Spleen (tissue), 11 donors: ENCODE results near the gene RHOF. TPM values are rescaled to one million over a fixed set of nuclear protein-coding genes. Genes with fewer than 3 reads are reported as not detected.
"Not testable (repeated sequence)": the region's sequence is repeated elsewhere in the genome, so short reads cannot be mapped to it uniquely, and the experiment has no call there.

Experiments used
- DNase-seq: peaks from one replicate; pipeline ENCODE4 v3.0.0-alpha.2; 2020
- H3K27ac ChIP-seq, 8 donors: fragments of 200-600 bp; sonication (generic) in 7 of 8; 1 replicate in 4 of 8; 2 replicates in 4 of 8; pipeline versions ENCODE4 v1.5.0 to v1.8.0; 2016 to 2021; ENCODE audit warnings: inconsistent platforms in 4 of 8, mild to moderate bottlenecking in 4 of 8, moderate library complexity in 1 of 8
- H3K27me3 ChIP-seq, 7 donors: fragments of 200-600 bp; sonication (generic) in 6 of 7; replicated peaks in 1 of 7; 1 replicate in 4 of 7; 2 replicates in 3 of 7; pipeline versions ENCODE4 v1.5.0 to v1.8.0; 2016 to 2021; ENCODE audit warnings: inconsistent platforms in 3 of 7, mild to moderate bottlenecking in 1 of 7
- H3K36me3 ChIP-seq, 6 donors: fragments of 200-600 bp; sonication (generic) in 5 of 6; 1 replicate in 4 of 6; 2 replicates in 2 of 6; pipeline versions ENCODE4 v1.5.0 to v1.8.0; 2016 to 2021; ENCODE audit warnings: inconsistent platforms in 2 of 6
- H3K4me1 ChIP-seq, 6 donors: fragments of 200-600 bp; sonication (generic) in 5 of 6; 1 replicate in 3 of 6; 2 replicates in 3 of 6; pipeline versions ENCODE4 v1.5.0 to v1.8.0; 2016 to 2021; ENCODE audit warnings: inconsistent platforms in 3 of 6
- H3K4me3 ChIP-seq, 8 donors: fragments of 200-600 bp; sonication (generic) in 7 of 8; 1 replicate in 4 of 8; 2 replicates in 4 of 8; pipeline versions ENCODE4 v1.5.0 to v1.8.0; 2016 to 2021; ENCODE audit warnings: inconsistent platforms in 4 of 8, mild to moderate bottlenecking in 4 of 8, moderate library complexity in 2 of 8
- H3K9me3 ChIP-seq, 8 donors: fragments of 200-600 bp; sonication (generic) in 7 of 8; 1 replicate in 4 of 8; 2 replicates in 4 of 8; pipeline versions ENCODE4 v1.5.0 to v1.8.0; 2016 to 2021; ENCODE audit warnings: inconsistent platforms in 4 of 8
- POLR2A ChIP-seq, 3 donors: fragments of 450-650 bp; IDR thresholded peaks; one replicate each; pipeline ENCODE4 v1.5.1; 2017; ENCODE audit warnings: antibody characterized with exemption in 3 of 3, mild to moderate bottlenecking in 1 of 3
- POLR2AphosphoS5 ChIP-seq, 3 donors: sonication (generic); formaldehyde crosslinking; IDR thresholded peaks; one replicate each; pipeline ENCODE4 v1.5.1; 2017; ENCODE audit warnings: antibody characterized with exemption in 3 of 3
- WGBS, 5 donors: extraction: QIAGEN DNeasy Blood & Tissue Kit in 3 of 5; methylation state at CpG; one replicate each; pipeline versions ENCODE4 v1.1.5 to v1.1.7; 2013 to 2018; 5-methylcytosine and 5-hydroxymethylcytosine counted together
- intact Hi-C: fragments of 100-400 bp; cut with DNase I; formaldehyde crosslinking; loops from one replicate; pipeline ENCODE4 v1.15.0; 2023; ENCODE audit warnings: low total_unique reads
- polyA plus RNA-seq, 3 donors: library from polyadenylated mRNA; stranded (reverse); fragments of 200-250 nt; gene quantifications; one replicate each; pipeline ENCODE4 v1.2.1, GENCODE V29; 2013
- total RNA-seq, 7 donors: library from RNA; depleted of rRNA in 3 of 7; stranded (reverse); fragments of >200 nt in 3 of 7; fragmentation: NEBNext Ultra II Directional in 4 of 7; extraction: Animal tissue kit (Norgen Biotek cat#: 25700) in 4 of 7; gene quantifications; one replicate each; pipeline versions ENCODE4 v1.1.0 to v1.2.1, GENCODE V29; 2016 to 2021
- TF ChIP-seq, protein P1 (sequence below), 11 experiments: fragments of 200-600 bp in 7 of 11; fragments of 450-650 bp in 4 of 11; sonication (generic) in 4 of 11; IDR thresholded peaks in 8 of 11; conservative IDR thresholded peaks in 3 of 11; 1 replicate in 7 of 11; 2 replicates in 4 of 11; pipeline versions ENCODE4 v1.4.0 to v1.8.0; 2016 to 2021; ENCODE audit warnings: antibody characterized with exemption in 11 of 11, inconsistent platforms in 4 of 11, mild to moderate bottlenecking in 1 of 11
- donor health status: healthy with polysubstance abuse.
- donor health status: DM: no; HTN: no; CAD: no; lungs with moderate emphysema.
- donor health status: DM: no; HTN: no; CAD: no.
- donor health status: Bipolar disorder and iron deficiency.
- donor health status: healthy.
- donor health status: DM: no; HTN: no; CAD: no.
- donor health status: DM: yes; HTN: yes; CAD: no.

Gene RHOF
- total and polyA plus RNA-seq, 10 donors = 18.4 to 71.7 (median 52.6) TPM

DNA sequence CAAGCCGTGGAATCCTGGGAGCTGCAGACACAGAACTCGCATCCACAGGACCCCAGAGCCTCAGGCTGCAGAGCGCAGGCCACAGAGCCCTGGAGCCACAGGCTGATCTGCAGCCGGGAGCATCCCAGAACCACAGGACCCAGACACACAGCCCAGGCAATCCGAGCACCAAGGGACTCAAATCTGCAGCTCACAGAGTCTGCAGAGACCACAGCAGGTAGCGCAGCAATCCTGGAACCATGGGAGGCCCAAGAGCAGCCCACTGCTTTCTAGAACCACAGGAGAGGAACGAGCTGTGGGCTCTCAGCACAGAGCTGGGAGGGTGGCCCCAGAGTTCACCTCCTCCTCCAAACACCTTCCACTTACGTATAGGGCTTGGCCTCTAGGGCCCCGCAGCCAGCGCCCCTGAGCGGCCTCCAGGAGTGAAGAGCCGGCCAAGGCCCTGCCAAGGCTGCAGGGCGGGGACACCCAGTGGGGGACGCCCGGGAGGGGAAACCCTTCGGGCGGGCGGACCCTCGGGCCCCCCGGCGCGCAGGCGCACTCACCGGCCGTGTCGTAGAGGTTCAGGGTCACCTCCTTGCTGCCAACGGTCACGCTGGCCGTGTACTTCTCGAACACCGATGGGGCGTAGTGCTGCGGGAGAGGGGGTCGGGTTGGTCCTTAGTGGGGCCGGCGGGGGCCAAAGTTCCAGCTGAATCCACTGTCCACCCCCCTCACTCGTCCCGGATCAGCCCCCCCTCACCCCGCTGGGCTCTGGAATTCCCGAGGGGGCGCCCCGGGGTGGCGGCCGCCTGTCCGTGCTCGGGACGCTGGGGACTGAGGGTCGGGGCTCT is 665 bp downstream of the RHOF start:
- H3K9me3 ChIP-seq = no peaks in the 10 kb centered on the region
- H3K27ac ChIP-seq = peak overlapping the region; percentile 93 to 100 (median 100)
- TF ChIP-seq POLR2A (IDR thresholded peaks at IDR 0.05) = no peak
- peak; percentile 24 to 75 (median 60) for TF ChIP-seq POLR2AphosphoS5 (IDR thresholded peaks at IDR 0.05)
- TF ChIP-seq, protein P1, sequence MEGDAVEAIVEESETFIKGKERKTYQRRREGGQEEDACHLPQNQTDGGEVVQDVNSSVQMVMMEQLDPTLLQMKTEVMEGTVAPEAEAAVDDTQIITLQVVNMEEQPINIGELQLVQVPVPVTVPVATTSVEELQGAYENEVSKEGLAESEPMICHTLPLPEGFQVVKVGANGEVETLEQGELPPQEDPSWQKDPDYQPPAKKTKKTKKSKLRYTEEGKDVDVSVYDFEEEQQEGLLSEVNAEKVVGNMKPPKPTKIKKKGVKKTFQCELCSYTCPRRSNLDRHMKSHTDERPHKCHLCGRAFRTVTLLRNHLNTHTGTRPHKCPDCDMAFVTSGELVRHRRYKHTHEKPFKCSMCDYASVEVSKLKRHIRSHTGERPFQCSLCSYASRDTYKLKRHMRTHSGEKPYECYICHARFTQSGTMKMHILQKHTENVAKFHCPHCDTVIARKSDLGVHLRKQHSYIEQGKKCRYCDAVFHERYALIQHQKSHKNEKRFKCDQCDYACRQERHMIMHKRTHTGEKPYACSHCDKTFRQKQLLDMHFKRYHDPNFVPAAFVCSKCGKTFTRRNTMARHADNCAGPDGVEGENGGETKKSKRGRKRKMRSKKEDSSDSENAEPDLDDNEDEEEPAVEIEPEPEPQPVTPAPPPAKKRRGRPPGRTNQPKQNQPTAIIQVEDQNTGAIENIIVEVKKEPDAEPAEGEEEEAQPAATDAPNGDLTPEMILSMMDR (IDR thresholded peaks at IDR 0.05 in 8 of 11, conservative IDR thresholded peaks at IDR 0.05 in 3 of 11) = peak in 1 of 11 experiments; percentile 34
- peaks cover 74 to 100% (median 99%) of the 10 kb centered on the region in 6 donors for H3K4me1 ChIP-seq
- WGBS, 5 donors = 5 to 21% (median 10%) methylated on average over 26 to 48 of the region's 48 CpGs
- H3K4me3 ChIP-seq = peak overlapping the region; percentile 51 to 80 (median 67)
- no peaks in the 10 kb centered on the region for H3K27me3 ChIP-seq
- peak; percentile 93 for DNase-seq
- peaks cover 0 to 36% (median 15%) of the 10 kb centered on the region in 6 donors for H3K36me3 ChIP-seq
- intact Hi-C loops = loop anchor here (5.0 kb wide), 1 partner anchor 96 kb away; no protein-coding TSS in a partner anchor

DNA sequence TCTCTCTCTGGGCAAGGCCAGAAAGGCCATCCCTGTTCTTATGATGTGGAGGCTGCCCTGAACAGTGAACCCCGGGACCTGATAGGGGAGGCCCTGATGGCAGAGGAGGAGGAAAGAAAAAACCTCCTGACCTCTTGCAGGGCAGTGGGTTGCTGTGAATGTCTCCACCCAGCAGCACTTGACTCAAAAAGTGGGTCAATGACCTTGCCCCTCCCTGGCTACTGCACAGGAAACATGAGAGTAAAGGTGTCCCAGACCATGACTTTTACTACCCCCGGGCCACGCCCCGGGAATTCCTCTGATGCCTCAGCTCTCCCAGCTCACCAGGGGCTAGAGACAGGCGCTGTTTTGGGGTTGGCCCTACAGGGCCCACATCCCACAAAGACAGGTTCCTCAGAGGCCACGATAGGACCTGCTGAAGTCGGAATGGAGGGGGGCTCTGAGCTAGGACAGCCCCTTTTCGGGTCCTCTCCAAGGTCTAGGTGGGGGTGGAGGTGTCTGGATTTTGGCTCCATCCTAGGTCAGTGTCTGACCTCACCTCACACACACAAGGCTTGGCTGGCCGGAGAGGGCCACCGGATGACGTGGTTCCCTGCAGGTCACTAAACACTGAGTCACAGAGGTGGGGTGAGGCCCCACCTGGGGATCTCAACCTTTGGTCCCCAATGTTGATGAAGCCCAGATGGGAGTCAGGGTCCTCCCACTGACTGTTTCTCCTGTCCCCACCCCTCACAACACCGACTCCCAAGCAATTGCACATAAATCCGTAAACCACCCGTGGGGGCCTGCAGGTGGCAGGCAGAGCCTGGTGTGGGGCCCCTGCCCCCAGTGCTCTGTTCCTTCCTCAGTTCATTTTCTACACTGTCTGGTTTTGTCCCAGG is 1.6 kb downstream of the RHOF start:
- H3K27ac ChIP-seq = peak overlapping the region; percentile 93 to 100 (median 100)
- H3K4me1 ChIP-seq = peaks cover 73 to 100% (median 99%) of the 10 kb centered on the region in 6 donors
- no peaks in the 10 kb centered on the region for H3K27me3 ChIP-seq
- H3K9me3 ChIP-seq = no peaks in the 10 kb centered on the region
- peak overlapping the region; percentile 51 to 80 (median 67) for H3K4me3 ChIP-seq
- peaks cover 0 to 27% (median 11%) of the 10 kb centered on the region in 6 donors for H3K36me3 ChIP-seq
- peak; percentile 80 for DNase-seq
- WGBS, 5 donors = 30 to 46% (median 39%) methylated on average over 13 to 14 of the region's 14 CpGs
- intact Hi-C loops = loop anchor here (5.0 kb wide), 1 partner anchor 95 kb away; no protein-coding TSS in a partner anchor
- TF ChIP-seq POLR2AphosphoS5 (IDR thresholded peaks at IDR 0.05) (peak in 1 of 3 donors; percentile 6), POLR2A (IDR thresholded peaks at IDR 0.05) (no peak)

DNA sequence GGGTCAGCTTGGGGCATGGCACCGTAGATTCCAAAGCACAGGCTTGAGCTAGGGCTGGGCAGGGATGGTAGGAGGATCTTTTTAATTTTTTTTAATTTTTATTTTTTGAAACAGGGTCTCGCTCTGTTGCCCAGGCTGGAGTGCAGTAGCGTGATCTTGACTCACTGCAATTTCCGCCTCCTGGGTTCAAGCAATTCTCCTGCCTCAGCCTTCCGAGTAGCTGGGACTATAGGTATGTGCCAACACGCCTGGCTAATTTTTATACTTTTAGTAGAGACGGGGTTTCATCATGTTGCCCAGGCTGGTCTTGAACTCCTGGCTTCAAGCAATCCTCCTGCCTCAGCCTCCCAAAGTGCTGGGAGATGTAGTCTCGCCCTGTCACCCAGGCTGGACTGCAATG is 2.7 kb downstream of the RHOF start:
- peaks cover 0 to 24% (median 5%) of the 10 kb centered on the region in 6 donors for H3K36me3 ChIP-seq
- WGBS, 5 donors = 76 to 83% (median 80%) methylated on average over 8 of the region's 8 CpGs
- H3K27me3 ChIP-seq, H3K9me3 ChIP-seq, DNase-seq: not testable (repeated sequence)
- intact Hi-C loops = loop anchor here (5.0 kb wide), 1 partner anchor 93 kb away; no protein-coding TSS in a partner anchor
- H3K4me3 ChIP-seq = peak overlapping the region in 1 of 8 donors; percentile 80
- peaks cover 69 to 100% (median 99%) of the 10 kb centered on the region in 6 donors for H3K4me1 ChIP-seq
- peak overlapping the region; percentile 93 to 100 (median 100) for H3K27ac ChIP-seq

DNA sequence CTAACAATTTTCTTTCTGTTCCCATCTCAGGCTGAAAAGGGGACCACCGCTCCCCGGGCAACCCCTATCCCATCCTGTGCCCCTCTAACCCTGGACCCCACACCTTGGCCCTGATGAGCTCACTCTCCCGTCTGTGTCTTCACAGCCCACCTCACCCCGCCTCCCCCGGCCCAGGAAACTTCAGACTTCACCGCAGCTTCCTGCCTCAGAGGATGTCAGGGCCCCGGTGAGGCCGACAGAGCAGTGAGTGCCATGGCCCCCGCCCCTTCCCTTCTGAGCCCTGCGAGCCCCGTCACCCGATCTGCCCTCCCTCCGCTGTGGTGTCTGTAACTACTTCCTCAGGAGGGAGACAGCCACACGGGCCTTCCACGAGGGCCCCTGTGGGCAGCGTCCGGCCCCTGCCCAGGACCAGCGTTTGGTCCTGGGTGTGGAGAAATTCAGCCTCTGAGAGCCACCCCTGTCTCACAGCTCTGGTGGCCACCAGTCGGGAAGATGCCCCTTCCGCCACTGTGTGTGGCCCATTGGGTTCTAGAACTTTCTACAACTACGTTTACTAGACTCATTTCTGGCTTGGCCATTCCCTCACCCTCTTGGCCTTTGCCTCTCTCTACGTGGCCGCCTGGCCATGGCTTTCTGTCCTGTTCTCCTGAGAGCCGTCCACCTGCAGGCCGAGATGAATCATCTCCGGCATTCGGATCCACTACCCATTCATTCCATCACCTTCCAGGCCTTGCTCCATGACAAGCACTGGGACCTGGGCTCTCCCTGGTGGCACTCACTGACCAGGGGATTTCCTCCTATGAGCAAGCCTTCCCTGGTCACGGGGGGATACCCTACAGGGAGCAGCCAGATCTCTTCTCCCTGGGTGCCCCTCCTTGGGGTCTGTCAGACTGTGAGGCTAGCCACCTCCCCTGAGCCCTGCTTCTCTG is 3.4 kb downstream of the RHOF start:
- TF ChIP-seq, protein P1 (IDR thresholded peaks at IDR 0.05 in 8 of 11, conservative IDR thresholded peaks at IDR 0.05 in 3 of 11) = peak in 3 of 11 experiments; percentile 15 to 32 (median 18)
- peak in 2 of 3 donors; percentile 28 to 30 for TF ChIP-seq POLR2A (IDR thresholded peaks at IDR 0.05)
- TF ChIP-seq POLR2AphosphoS5 (IDR thresholded peaks at IDR 0.05) = peak; percentile 77 to 90 (median 86)
- Histone ChIP-seq H3K36me3 (peaks cover 0 to 18% (median 0%) of the 10 kb centered on the region in 6 donors), H3K4me3 (peak overlapping the region in 7 of 8 donors; percentile 6 to 80 (median 26)), H3K4me1 (peaks cover 71 to 100% (median 99%) of the 10 kb centered on the region in 6 donors), H3K27me3 (no peaks in the 10 kb centered on the region), H3K27ac (peak overlapping the region; percentile 93 to 100 (median 100)), H3K9me3 (no peaks in the 10 kb centered on the region)
- DNase-seq = peak; percentile 99
- intact Hi-C loops = loop anchor here (5.0 kb wide), 1 partner anchor 93 kb away; no protein-coding TSS in a partner anchor
- WGBS, 5 donors = 20 to 45% (median 25%) methylated on average over 18 to 28 of the region's 28 CpGs
